ENCODE results near the gene ZCCHC7. TPM values are rescaled to one million over a fixed set of nuclear protein-coding genes. Genes with fewer than 3 reads are reported as not detected.

ZCCHC7 gene
- total and polyA plus RNA-seq, 4 donors = 7.7 to 28.0 (median 12.6) TPM

GRCh38 chr9:37273595-37273994, 153.2 kb downstream of the ZCCHC7 start:
- peaks cover 0 to 1% (median 0%) of the 10 kb centered on the region in 4 donors for H3K36me3 ChIP-seq (ENCODE audit: control insufficient read depth in 4 of 4, insufficient read depth in 4 of 4, low read length in 4 of 4)
- DNase-seq (no peak), ATAC-seq (ENCODE audit: insufficient read depth, low FRiP score) (no peak)
- no peak for TF ChIP-seq CTCF (IDR thresholded peaks at IDR 0.05; ENCODE audit: control extremely low read depth, extremely low read depth)
- H3K4me3 ChIP-seq = no peak overlapping the region
- H3K27me3 ChIP-seq (ENCODE audit: control insufficient read depth in 3 of 3, insufficient read depth in 3 of 3, low read length in 2 of 3) = no peaks in the 10 kb centered on the region
- peaks cover 0 to 5% (median 0%) of the 10 kb centered on the region in 4 donors for H3K9me3 ChIP-seq (ENCODE audit: control insufficient read depth in 4 of 4, insufficient read depth in 3 of 4, low read length in 3 of 4)
- H3K27ac ChIP-seq (ENCODE audit: low read depth in 1 of 2, low read length in 1 of 2) = no peak overlapping the region
- H3K9ac ChIP-seq (ENCODE audit: insufficient read depth in 1 of 2, low read length in 2 of 2) = no peak overlapping the region
- H3K4me1 ChIP-seq (ENCODE audit: control insufficient read depth in 5 of 5, insufficient read depth in 5 of 5, low read length in 5 of 5) = no peaks in the 10 kb centered on the region

GRCh38 chr9:37281541-37281940, 161.2 kb downstream of the ZCCHC7 start:
- Histone ChIP-seq H3K4me3 (no peak overlapping the region), H3K27me3 (ENCODE audit: control insufficient read depth in 3 of 3, insufficient read depth in 3 of 3, low read length in 2 of 3) (no peaks in the 10 kb centered on the region), H3K4me1 (ENCODE audit: control insufficient read depth in 5 of 5, insufficient read depth in 5 of 5, low read length in 5 of 5) (peaks cover 0 to 3% (median 0%) of the 10 kb centered on the region in 5 donors), H3K36me3 (ENCODE audit: control insufficient read depth in 4 of 4, insufficient read depth in 4 of 4, low read length in 4 of 4) (no peaks in the 10 kb centered on the region), H3K27ac (ENCODE audit: low read depth in 1 of 2, low read length in 1 of 2) (no peak overlapping the region), H3K9me3 (ENCODE audit: control insufficient read depth in 4 of 4, insufficient read depth in 3 of 4, low read length in 3 of 4) (no peaks in the 10 kb centered on the region), H3K9ac (ENCODE audit: insufficient read depth in 1 of 2, low read length in 2 of 2) (no peak overlapping the region)
- DNase-seq (peak in 1 of 3 donors; percentile 34), ATAC-seq (ENCODE audit: insufficient read depth, low FRiP score) (no peak)
- TF ChIP-seq CTCF (IDR thresholded peaks at IDR 0.05; ENCODE audit: control extremely low read depth, extremely low read depth) = no peak
- 70 to 77% methylated on average over 2 of the region's 2 CpGs for WGBS, 2 donors

- peak in 1 of 3 donors; percentile 16 for DNase-seq
These were observed 163.5 kb downstream of the ZCCHC7 start for GRCh38 chr9:37283730-37284325.

More at GRCh38 chr9:37283730-37284325, 163.5 kb downstream of the ZCCHC7 start:
- H3K27ac ChIP-seq (ENCODE audit: low read depth in 1 of 2, low read length in 1 of 2) = no peak overlapping the region
- no peak overlapping the region for H3K9ac ChIP-seq (ENCODE audit: insufficient read depth in 1 of 2, low read length in 2 of 2)
- H3K27me3 ChIP-seq (ENCODE audit: control insufficient read depth in 3 of 3, insufficient read depth in 3 of 3, low read length in 2 of 3) = no peaks in the 10 kb centered on the region
- H3K4me1 ChIP-seq (ENCODE audit: control insufficient read depth in 5 of 5, insufficient read depth in 5 of 5, low read length in 5 of 5) = peaks cover 0 to 3% (median 0%) of the 10 kb centered on the region in 5 donors
- peaks cover 0 to 3% (median 0%) of the 10 kb centered on the region in 4 donors for H3K36me3 ChIP-seq (ENCODE audit: control insufficient read depth in 4 of 4, insufficient read depth in 4 of 4, low read length in 4 of 4)
- WGBS, 2 donors = 48 to 63% methylated on average over 6 of the region's 6 CpGs
- no peak for TF ChIP-seq CTCF (IDR thresholded peaks at IDR 0.05; ENCODE audit: control extremely low read depth, extremely low read depth)
- no peak for ATAC-seq (ENCODE audit: insufficient read depth, low FRiP score)
- no peaks in the 10 kb centered on the region for H3K9me3 ChIP-seq (ENCODE audit: control insufficient read depth in 4 of 4, insufficient read depth in 3 of 4, low read length in 3 of 4)
- H3K4me3 ChIP-seq = no peak overlapping the region

Measured in lung (tissue), 12 donors.